Esophagus (tissue), 2 donors: Measurements from ENCODE around the gene MMP2. TPM values are rescaled to one million over a fixed set of nuclear protein-coding genes. Genes with fewer than 3 reads are reported as not detected.
A peak's percentile ranks its signal among the peaks of the same experiment; 100 is the strongest.

Experiments
- H3K27ac ChIP-seq, 2 donors: one replicate each; pipeline ENCODE4 v1.5.1; 2013; ENCODE audit warnings: low read depth in 2 of 2, mild to moderate bottlenecking in 2 of 2, inconsistent platforms in 1 of 2, low read length in 1 of 2, moderate library complexity in 1 of 2
- H3K27me3 ChIP-seq, 2 donors: one replicate each; pipeline ENCODE4 v1.6.1; 2013; ENCODE audit warnings: low read length in 2 of 2, control low read depth in 1 of 2, mild to moderate bottlenecking in 1 of 2; ENCODE audit not compliant: insufficient read depth in 2 of 2, control insufficient read depth in 1 of 2
- H3K36me3 ChIP-seq, 2 donors: one replicate each; pipeline ENCODE4 v1.6.1; 2013; ENCODE audit warnings: low read length in 1 of 2; ENCODE audit not compliant: control insufficient read depth in 2 of 2, insufficient read depth in 2 of 2
- H3K4me1 ChIP-seq, 2 donors: one replicate each; pipeline ENCODE4 v1.6.1; 2013; ENCODE audit warnings: low read length in 1 of 2; ENCODE audit not compliant: control insufficient read depth in 2 of 2, insufficient read depth in 2 of 2
- H3K4me3 ChIP-seq, 2 donors: one replicate each; pipeline ENCODE4 v1.5.1; 2013; ENCODE audit warnings: low read length in 2 of 2, mild to moderate bottlenecking in 2 of 2, low read depth in 1 of 2, moderate library complexity in 1 of 2
- H3K9me3 ChIP-seq, 2 donors: one replicate each; pipeline ENCODE4 v1.6.1; 2013; ENCODE audit warnings: mild to moderate bottlenecking in 2 of 2, low read depth in 1 of 2, low read length in 1 of 2, moderate library complexity in 1 of 2; ENCODE audit not compliant: control insufficient read depth in 2 of 2, insufficient read depth in 1 of 2
- WGBS, 2 donors: extraction: QIAGEN DNeasy Blood & Tissue Kit; methylation state at CpG; one replicate each; pipeline ENCODE4 v1.1.7; 2013; 5-methylcytosine and 5-hydroxymethylcytosine counted together
- polyA plus RNA-seq, 2 donors: library from polyadenylated mRNA; stranded (reverse); fragments of 200-250 nt; gene quantifications; one replicate each; pipeline ENCODE4 v1.2.3, GENCODE V29; 2013
- donor health status: healthy with polysubstance abuse.
- donor health status: Bipolar disorder and iron deficiency.

MMP2 gene
- polyA plus RNA-seq, 2 donors: 3.3 to 11.0 TPM

DNA sequence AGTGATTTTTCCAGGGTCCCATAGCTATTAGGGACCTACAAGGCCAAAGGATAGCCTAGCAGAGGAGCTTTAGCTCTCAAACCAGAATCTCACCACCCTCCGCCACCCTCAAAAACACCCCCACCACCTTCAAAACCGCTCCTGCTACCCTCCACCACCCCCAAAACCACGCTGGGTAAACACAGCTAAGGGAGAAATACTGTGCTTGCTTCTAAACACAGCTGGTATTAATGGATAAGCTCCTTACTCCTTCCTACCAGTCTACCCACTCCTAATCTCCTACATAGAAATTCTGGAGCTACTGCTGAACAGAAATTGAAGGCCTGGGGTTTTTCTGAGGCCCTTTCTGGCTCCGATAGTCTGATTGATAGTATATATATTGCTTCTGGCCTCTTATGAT is 27.7 kb downstream of the MMP2 start:
- Histone ChIP-seq H3K27me3 (no peaks in the 10 kb centered on the region), H3K4me1 (peaks cover 0 to 10% of the 10 kb centered on the region in 2 donors), H3K4me3 (no peak overlapping the region), H3K9me3 (no peaks in the 10 kb centered on the region), H3K27ac (no peak overlapping the region), H3K36me3 (no peaks in the 10 kb centered on the region)
- 49 to 53% methylated on average over 4 of the region's 4 CpGs for WGBS, 2 donors

DNA sequence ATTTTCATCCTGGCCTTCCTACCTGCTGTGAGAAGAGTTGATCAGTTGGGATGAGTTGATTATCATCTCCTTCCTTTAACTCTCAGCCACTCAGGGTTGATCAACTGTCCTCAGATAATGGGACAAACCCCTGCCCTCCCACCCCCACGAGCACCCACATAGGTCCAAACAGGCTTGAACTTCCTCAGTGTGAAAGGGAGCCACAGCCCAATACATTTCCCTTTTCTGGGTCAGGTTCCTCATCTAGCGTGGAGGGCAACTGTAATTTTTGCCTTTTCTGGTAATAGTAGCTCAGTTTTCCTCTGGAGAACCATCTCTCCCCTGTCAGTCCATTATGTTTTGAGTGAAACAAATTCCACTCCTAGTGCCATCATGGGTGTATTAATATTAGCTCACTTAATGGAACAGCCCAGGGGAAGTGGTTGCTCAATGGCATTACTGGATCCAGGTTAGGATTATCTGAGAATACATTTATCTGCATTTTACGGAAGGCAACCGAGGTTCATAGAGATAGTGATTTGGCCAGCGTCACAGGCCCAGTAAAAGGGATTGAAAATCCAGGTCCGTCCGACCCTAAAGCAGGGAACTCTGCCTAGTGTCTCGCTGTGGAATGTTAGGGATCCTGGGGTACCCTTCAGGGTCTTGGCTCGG is 29.4 kb downstream of the MMP2 start:
- H3K9me3 ChIP-seq: no peaks in the 10 kb centered on the region
- H3K27me3 ChIP-seq: no peaks in the 10 kb centered on the region
- H3K27ac ChIP-seq: peak overlapping the region in 1 of 2 donors; percentile 70
- 61 to 68% methylated on average over 9 of the region's 9 CpGs for WGBS, 2 donors
- peaks cover 0 to 3% of the 10 kb centered on the region in 2 donors for H3K4me1 ChIP-seq
- no peaks in the 10 kb centered on the region for H3K36me3 ChIP-seq
- peak overlapping the region in 1 of 2 donors; percentile 65 for H3K4me3 ChIP-seq

- Histone ChIP-seq H3K27me3 (no peaks in the 10 kb centered on the region), H3K4me3 (peak within 1 kb of the TSS; percentile 65 to 70)
- 3 to 5% methylated on average over 60 to 61 of the region's 61 CpGs for WGBS, 2 donors
Observed at GRCh38 chr16:55508941-55509931, 30.2 kb downstream of the MMP2 start, which contains the start of gene LPCAT2. LPCAT2 (plus strand) TSS chr16:55509072; CDS start chr16:55509182, 110 bp downstream.

DNA sequence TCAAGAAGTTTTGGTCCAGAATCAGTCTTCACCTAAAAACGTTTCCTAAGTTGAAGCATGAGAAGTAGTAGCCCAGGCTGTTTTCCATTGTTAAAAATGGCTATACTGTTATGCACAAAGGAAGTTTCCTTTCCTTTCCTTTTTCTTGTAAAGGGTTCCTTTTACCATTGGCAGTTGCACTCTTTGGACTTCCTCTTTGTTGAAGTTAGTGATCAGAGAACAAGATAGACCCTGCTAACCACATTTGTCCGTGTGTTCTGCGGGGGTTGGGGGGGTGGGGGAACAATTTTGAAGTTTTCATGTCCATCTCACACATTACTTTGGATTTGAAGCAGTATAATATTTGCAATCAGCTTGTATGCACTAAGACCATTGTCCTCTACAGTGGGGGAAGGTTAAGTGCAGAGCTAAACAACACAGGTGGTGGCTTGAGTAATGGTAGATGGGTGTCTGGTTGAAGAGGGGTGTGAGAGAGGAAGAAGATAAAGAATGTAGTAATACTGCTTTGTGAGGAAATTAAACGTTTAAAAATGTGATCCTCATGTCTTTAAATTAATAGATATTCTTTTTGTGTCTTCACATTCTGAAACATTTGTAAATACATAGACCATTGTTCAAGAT is 31.3 kb downstream of the MMP2 start:
- Histone ChIP-seq H3K36me3 (no peaks in the 10 kb centered on the region), H3K9me3 (no peaks in the 10 kb centered on the region), H3K27me3 (no peaks in the 10 kb centered on the region), H3K4me3 (no peak overlapping the region), H3K4me1 (peaks cover 0 to 3% of the 10 kb centered on the region in 2 donors), H3K27ac (no peak overlapping the region)
- WGBS, 2 donors: 43 to 47% methylated on average over 4 of the region's 4 CpGs

More at GRCh38 chr16:55508941-55509931, 30.2 kb downstream of the MMP2 start, which contains the start of gene LPCAT2:
- Histone ChIP-seq H3K9me3 (no peaks in the 10 kb centered on the region), H3K4me1 (peaks cover 0 to 3% of the 10 kb centered on the region in 2 donors), H3K36me3 (no peaks in the 10 kb centered on the region), H3K27ac (peak within 1 kb of the TSS; percentile 56 to 70)

DNA sequence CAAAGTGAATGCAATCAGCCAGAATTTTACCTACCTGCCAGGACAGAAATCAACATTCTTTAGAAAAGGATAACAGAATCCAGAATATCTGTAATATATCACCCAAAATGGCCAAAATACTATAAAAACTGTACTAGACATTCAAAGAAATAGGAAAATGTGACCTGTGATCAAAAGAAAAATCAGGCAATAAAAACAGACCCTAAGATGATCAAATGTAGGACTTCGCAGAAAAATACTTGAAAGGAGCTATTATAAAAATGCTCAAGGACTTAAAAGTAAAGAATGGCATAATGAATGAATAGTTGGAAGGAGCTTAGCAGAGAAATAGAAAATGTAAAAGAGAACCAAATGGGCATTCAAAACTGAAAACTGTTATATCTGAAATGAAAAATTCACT is 33.9 kb downstream of the MMP2 start:
- 100% methylated on average over 1 of the region's 1 CpG for WGBS, 2 donors
- H3K4me3 ChIP-seq: no peak overlapping the region

DNA sequence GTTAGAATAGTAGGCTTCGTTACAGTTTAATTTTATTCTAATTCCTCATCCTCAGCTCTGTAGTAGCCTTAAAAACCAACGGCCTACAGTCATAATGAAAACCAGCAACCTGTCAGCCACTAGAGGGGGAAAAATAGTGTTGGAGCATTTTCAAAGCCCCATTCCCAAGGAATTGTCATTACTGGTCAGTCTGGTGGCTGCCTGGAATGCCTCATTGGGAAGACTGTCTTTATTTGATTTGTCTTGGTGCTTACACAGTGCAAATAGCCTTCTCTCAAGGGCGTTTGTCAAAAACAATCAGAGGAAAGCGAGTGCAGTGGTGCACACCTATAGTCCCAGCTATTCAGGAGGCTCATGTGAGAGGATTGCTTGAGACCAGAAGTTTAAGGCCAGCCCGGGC is 34.6 kb downstream of the MMP2 start:
- H3K27ac ChIP-seq: no peak overlapping the region
- H3K36me3 ChIP-seq: no peaks in the 10 kb centered on the region
- no peaks in the 10 kb centered on the region for H3K9me3 ChIP-seq
- no peak overlapping the region for H3K4me3 ChIP-seq
- WGBS, 2 donors: 88 to 89% methylated on average over 5 of the region's 5 CpGs
- no peaks in the 10 kb centered on the region for H3K27me3 ChIP-seq
- peaks cover 0 to 3% of the 10 kb centered on the region in 2 donors for H3K4me1 ChIP-seq

More for the DNA sequence above, 33.9 kb downstream of the MMP2 start:
- H3K4me1 ChIP-seq: peaks cover 0 to 3% of the 10 kb centered on the region in 2 donors
- no peaks in the 10 kb centered on the region for H3K27me3 ChIP-seq
- H3K27ac ChIP-seq: no peak overlapping the region
- H3K36me3 ChIP-seq: no peaks in the 10 kb centered on the region
- H3K9me3 ChIP-seq: no peaks in the 10 kb centered on the region

DNA sequence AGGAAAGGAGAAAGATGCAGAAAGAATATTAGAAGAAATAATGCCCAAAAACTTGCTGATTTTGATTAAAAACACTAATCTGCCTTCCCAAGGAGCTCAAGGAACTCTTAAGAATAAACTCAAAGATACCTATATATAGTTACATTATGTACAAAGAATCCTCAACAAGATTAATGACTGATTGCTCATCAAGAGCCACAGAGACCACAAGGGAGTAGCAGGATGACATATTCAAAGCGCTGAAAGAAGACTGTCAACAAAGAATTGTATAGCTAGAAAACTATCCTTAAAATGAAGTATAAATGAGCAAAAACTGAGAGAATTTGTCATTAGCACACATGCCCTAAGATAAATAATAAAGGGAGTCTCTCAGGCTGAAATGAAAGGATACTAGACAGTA is 36.1 kb downstream of the MMP2 start:
- H3K4me3 ChIP-seq: no peak overlapping the region
- no peak overlapping the region for H3K27ac ChIP-seq
- no peaks in the 10 kb centered on the region for H3K4me1 ChIP-seq
- no peaks in the 10 kb centered on the region for H3K36me3 ChIP-seq
- no peaks in the 10 kb centered on the region for H3K27me3 ChIP-seq
- 93 to 96% methylated on average over 1 of the region's 1 CpG for WGBS, 2 donors
- H3K9me3 ChIP-seq: no peaks in the 10 kb centered on the region

GRCh38 chr16:55521792-55522191 is 42.8 kb downstream of the MMP2 start:
- H3K36me3 ChIP-seq: no peaks in the 10 kb centered on the region
- no peaks in the 10 kb centered on the region for H3K27me3 ChIP-seq
- no peak overlapping the region for H3K27ac ChIP-seq
- no peaks in the 10 kb centered on the region for H3K9me3 ChIP-seq
- no peaks in the 10 kb centered on the region for H3K4me1 ChIP-seq
- 0 to 10% methylated on average over 1 of the region's 1 CpG for WGBS, 2 donors
- H3K4me3 ChIP-seq: no peak overlapping the region

GRCh38 chr16:55526441-55526840 is 47.4 kb downstream of the MMP2 start:
- H3K4me1 ChIP-seq: no peaks in the 10 kb centered on the region
- H3K4me3 ChIP-seq: no peak overlapping the region
- no peaks in the 10 kb centered on the region for H3K27me3 ChIP-seq
- WGBS, 2 donors: 18 to 25% methylated on average over 2 of the region's 2 CpGs
- H3K36me3 ChIP-seq: no peaks in the 10 kb centered on the region
- H3K27ac ChIP-seq: no peak overlapping the region
- H3K9me3 ChIP-seq: no peaks in the 10 kb centered on the region
